GM13977 (cell line): Measurements from ENCODE around the gene PPP2CA.

Experiments
- DNase-seq: peaks from one replicate; pipeline ENCODE4 v3.0.0; 2012; ENCODE audit warnings: low spot score
- CTCF ChIP-seq: IDR thresholded peaks from 2 replicates; pipeline ENCODE4 v1.5.1; 2012; ENCODE audit warnings: mild to moderate bottlenecking, control low read depth; ENCODE audit not compliant: insufficient read depth; ENCODE audit errors: extremely low read depth, missing control alignments
- in situ Hi-C: fragments of 300-500 bp; cut with MboI; formaldehyde crosslinking; loops from one replicate; pipeline ENCODE4 v1.12.0; 2022; ENCODE audit warnings: low sequenced_read_pairs, low pct_unique_long_range_greater_than_20kb, mixed read lengths, inconsistent platforms; ENCODE audit not compliant: unreplicated experiment

The PPP2CA gene

GRCh38 chr5:134249469-134250379, 23.9 kb upstream of the PPP2CA start:
- TF ChIP-seq CTCF = no peak
- in situ Hi-C loops = no loop called here
- DNase-seq = no peak

GRCh38 chr5:134248256-134248655, 22.4 kb upstream of the PPP2CA start:
- no peak for TF ChIP-seq CTCF
- DNase-seq = no peak
- in situ Hi-C loops = no loop called here

GRCh38 chr5:134247428-134248224, 21.8 kb upstream of the PPP2CA start:
- in situ Hi-C loops = no loop called here

GRCh38 chr5:134246771-134247427, 21.0 kb upstream of the PPP2CA start:
- TF ChIP-seq CTCF = no peak
- in situ Hi-C loops = no loop called here
- no peak for DNase-seq

More at GRCh38 chr5:134247428-134248224, 21.8 kb upstream of the PPP2CA start:
- no peak for TF ChIP-seq CTCF
- no peak for DNase-seq

GRCh38 chr5:134245692-134246091, 19.8 kb upstream of the PPP2CA start:
- TF ChIP-seq CTCF = no peak
- in situ Hi-C loops = no loop called here

GRCh38 chr5:134245101-134245604, 19.3 kb upstream of the PPP2CA start:
- in situ Hi-C loops = no loop called here
- TF ChIP-seq CTCF = no peak
- DNase-seq = no peak

More at GRCh38 chr5:134245692-134246091, 19.8 kb upstream of the PPP2CA start:
- no peak for DNase-seq
